Activated naive CD4-positive, alpha-beta T cell treated with anti-CD3 and anti-CD28 coated beads for 36 hours (primary cell): ENCODE measurements around the gene RPL36A. TPM values are rescaled to one million over a fixed set of nuclear protein-coding genes. Genes with fewer than 3 reads are reported as not detected.

Experiments
- CTCF ChIA-PET: fragments of 350-600 bp; sonication (Branson Sonifier 250); formaldehyde crosslinking; loops from one replicate; lab custom pipeline; 2021; ENCODE audit warnings: antibody characterized with exemption; lab: Charles Lee
- DNase-seq: peaks from one replicate; pipeline ENCODE4 v3.0.0-alpha.2; 2020
- H3K27ac Mint-ChIP-seq: one replicate; pipeline ENCODE4 v1.8.0; 2021; ENCODE audit warnings: mild to moderate bottlenecking, mixed read lengths
- H3K27me3 Mint-ChIP-seq: one replicate; pipeline ENCODE4 v1.8.0; 2021; ENCODE audit warnings: low read depth, mixed read lengths
- H3K36me3 Mint-ChIP-seq: one replicate; pipeline ENCODE4 v1.8.0; 2021; ENCODE audit warnings: low read depth, mixed read lengths
- H3K4me1 Mint-ChIP-seq: one replicate; pipeline ENCODE4 v1.8.0; 2021; ENCODE audit warnings: low read depth, mixed read lengths
- H3K4me3 Mint-ChIP-seq: one replicate; pipeline ENCODE4 v1.8.0; 2021; ENCODE audit warnings: mild to moderate bottlenecking, moderate library complexity, mixed read lengths
- H3K9me3 Mint-ChIP-seq: one replicate; pipeline ENCODE4 v1.8.0; 2021; ENCODE audit warnings: mixed read lengths
- intact Hi-C: fragments of 100-400 bp; cut with micrococcal nuclease; formaldehyde crosslinking; loops from one replicate; pipeline ENCODE4 v1.15.1; 2023
- total RNA-seq, 2 experiments: library from RNA; stranded (reverse); gene quantifications; one replicate each; pipeline ENCODE4 v1.2.3, GENCODE V29; 2021

Gene RPL36A
- total RNA-seq, 2 experiments from 2014 or later, result 446 to 500 TPM

DNA sequence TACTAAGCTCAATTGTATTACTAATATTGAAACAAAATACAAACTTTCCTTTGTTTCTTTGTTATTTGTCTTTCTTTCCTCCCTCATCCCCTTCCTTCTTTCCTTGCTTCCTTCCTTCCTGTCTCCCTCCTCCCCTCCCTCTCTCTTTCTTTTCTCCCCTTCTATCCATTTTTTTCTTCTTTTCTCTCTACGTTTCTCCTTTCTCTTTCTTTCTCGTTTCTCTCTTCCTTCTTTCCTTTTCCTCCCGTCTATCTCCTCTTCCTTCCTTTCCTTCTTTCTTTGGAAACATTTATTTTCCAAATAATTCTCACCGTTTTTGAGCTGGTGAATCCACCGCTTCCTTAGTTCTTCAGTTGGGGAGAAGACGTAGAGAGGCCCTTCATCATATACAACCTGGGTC is 21.1 kb upstream of the RPL36A start:
- Mint-ChIP-seq H3K4me3 (no peak overlapping the region), H3K27me3 (no peaks in the 10 kb centered on the region), H3K4me1 (no peaks in the 10 kb centered on the region), H3K27ac (no peak overlapping the region), H3K36me3 (no peaks in the 10 kb centered on the region), H3K9me3 (no peaks in the 10 kb centered on the region)
- DNase-seq, result no peak
- intact Hi-C loops, result no loop called here
- CTCF ChIA-PET, result no interaction called here

DNA sequence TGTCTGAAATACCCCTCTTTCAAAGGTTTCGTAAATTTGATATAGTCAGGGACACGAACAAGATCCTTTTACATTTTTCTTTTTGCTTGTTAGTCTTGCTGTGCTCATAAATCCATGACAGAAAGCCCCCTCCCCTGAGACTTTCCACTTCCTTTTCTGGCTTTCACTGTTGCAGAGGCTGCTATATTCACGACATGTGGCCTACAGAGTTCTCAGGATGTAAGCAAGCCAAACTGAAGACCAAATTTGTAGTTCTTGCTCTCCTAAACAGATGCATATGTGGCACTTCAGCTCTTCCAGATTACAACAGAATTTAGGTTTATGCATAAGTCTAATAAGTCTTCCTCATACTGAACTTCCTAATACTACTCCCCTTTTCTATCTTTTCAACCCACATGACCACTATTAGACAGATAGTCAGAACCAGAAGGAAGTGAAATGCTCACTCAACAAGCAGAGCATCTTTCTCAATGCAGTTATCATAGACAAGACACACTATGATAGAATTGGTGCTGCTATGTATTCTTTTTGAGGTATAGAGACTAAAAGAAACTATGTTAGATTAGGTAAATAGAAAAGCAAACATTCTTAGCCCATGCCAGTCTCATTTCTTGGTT is 19.8 kb upstream of the RPL36A start:
- Mint-ChIP-seq H3K36me3 (no peaks in the 10 kb centered on the region), H3K4me3 (no peak overlapping the region), H3K27ac (no peak overlapping the region), H3K9me3 (no peaks in the 10 kb centered on the region), H3K27me3 (no peaks in the 10 kb centered on the region), H3K4me1 (no peaks in the 10 kb centered on the region)
- intact Hi-C loops, result no loop called here
- DNase-seq, result no peak
- CTCF ChIA-PET, result no interaction called here

DNA sequence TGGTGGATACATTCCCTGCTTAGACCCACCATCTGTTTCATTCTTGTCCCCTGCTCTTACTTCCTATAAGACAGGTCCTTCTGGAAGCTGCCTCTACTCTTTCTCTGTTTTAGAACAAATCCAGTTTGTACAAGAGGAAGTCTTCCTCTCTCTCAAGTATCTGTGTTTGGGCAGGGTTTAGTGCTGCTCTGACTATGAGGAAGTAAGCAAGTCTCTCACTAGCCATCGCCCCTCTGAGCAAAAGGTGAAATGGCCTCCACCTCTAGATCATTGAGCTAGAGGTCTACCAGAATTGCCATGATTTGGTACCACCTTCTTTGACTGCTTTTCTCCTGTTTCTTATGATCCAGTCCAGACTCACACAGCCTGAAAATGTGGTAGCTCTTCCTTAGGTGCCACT is 13.3 kb upstream of the RPL36A start:
- Mint-ChIP-seq H3K4me3 (no peak overlapping the region), H3K27me3 (no peaks in the 10 kb centered on the region), H3K27ac (no peak overlapping the region), H3K9me3 (no peaks in the 10 kb centered on the region), H3K4me1 (no peaks in the 10 kb centered on the region), H3K36me3 (no peaks in the 10 kb centered on the region)
- intact Hi-C loops, result no loop called here
- no peak for DNase-seq
- CTCF ChIA-PET, result no interaction called here

DNA sequence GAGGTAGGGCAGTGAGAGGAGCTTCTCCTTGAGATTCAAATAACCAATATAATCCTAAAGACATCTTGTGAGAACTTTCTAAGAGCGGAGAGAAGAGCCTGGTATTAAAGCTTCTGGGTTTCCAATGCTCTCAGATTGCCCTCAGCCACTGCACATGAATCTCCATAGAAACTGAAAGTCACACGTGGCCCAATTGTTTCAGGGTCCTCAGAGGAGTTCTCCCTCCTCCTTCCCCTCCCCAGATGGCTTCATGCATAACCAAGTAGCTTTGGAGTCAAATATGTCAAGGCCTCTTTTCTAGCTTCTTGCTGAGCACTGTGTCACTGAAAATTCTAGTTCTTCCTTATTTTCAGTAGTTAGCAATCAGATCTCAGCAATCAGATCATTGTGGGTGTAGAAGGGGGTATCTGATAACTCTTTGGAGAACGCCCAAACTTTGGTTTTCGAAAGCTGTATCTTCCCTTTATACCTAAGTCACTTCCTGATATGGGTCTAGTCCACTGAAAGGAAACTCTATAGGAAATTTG is 7.1 kb upstream of the RPL36A start:
- no peaks in the 10 kb centered on the region for H3K27me3 Mint-ChIP-seq

DNA sequence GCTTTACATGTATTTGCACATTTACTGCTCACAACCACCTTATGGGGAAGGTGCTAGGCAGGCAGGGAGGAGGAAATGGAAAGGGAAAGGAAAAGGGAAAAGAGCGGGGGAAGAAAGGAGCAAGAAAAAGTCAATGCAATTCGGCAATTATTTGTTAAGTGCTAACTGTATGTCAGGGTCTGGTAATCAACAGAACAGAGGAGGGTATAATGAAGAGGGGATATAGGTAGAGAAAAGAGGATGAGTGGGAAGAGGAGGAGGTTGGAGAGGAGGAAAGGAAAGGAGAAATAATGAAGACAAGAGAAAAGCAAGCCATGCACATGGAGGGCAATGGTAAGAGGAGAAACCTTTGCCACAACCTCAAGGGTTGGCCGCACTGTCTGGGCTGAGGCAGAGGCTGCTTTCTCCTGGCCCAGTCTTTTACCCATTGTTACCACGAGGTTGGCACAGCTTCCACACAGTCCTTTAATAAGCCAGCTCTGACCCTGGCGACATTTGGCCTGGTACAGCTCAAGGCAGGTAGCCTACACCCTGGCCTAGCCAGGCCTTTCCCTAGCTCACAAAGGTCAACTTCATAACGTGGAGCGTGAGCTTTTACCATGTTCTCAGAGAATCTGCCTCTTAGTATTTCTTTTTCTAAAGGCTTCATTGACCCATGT is 5.7 kb upstream of the RPL36A start:
- CTCF ChIA-PET, result interaction anchor here (0.6 kb wide), 1 partner anchor 26 kb away, joined by 5 read pairs; no protein-coding TSS in a partner anchor
- no peak overlapping the region for H3K4me3 Mint-ChIP-seq
- H3K27me3 Mint-ChIP-seq, result no peaks in the 10 kb centered on the region
- H3K36me3 Mint-ChIP-seq, result no peaks in the 10 kb centered on the region
- intact Hi-C loops, result no loop called here
- DNase-seq, result no peak
- no peaks in the 10 kb centered on the region for H3K4me1 Mint-ChIP-seq
- no peaks in the 10 kb centered on the region for H3K9me3 Mint-ChIP-seq
- no peak overlapping the region for H3K27ac Mint-ChIP-seq

More for the DNA sequence above, 7.1 kb upstream of the RPL36A start:
- H3K36me3 Mint-ChIP-seq, result no peaks in the 10 kb centered on the region
- H3K27ac Mint-ChIP-seq, result no peak overlapping the region
- intact Hi-C loops, result no loop called here
- CTCF ChIA-PET, result interaction anchor here (0.6 kb wide), 1 partner anchor 28 kb away, joined by 3 read pairs; no protein-coding TSS in a partner anchor
- no peaks in the 10 kb centered on the region for H3K9me3 Mint-ChIP-seq
- DNase-seq, result no peak
- H3K4me1 Mint-ChIP-seq, result no peaks in the 10 kb centered on the region
- no peak overlapping the region for H3K4me3 Mint-ChIP-seq

DNA sequence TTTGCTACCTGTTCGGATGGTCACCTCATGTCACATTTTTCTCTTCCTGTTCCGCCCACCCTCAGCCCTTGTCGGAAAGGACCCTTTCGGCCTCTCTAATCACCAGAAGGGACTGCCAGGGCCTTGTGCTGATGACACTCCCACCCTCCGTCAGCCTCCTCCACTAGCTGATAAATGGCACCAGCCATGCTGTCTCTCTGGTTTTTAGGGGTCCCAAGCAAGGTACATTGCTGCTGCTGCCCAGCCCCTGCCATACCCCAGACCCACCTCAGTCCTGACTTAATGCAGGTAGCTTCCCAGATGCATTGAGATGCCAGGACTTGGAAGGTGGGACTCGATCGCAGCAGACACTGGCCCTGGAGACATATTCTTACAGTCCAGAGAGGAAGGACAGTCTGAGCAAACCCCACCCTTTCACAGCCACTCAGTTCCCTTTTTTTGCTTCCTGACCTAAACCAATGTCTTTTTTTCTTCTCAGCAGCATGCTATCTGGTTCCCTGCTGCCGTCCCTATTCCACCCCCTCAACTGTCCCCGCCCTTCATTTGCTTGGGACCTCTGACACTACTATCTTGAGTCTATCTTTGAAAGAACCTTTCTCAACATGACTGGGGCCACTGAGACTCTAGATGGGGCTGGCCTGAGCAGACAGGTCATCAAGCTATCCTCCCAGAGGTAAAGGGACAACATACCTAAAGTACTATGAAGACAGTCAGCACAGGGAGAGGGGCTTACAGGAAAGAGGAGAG is 4.8 kb upstream of the RPL36A start, which contains the start of gene BTK:
BTK (minus strand) TSS at position 397 of the 747 bp plus-strand sequence. CDS start 10,907 bp downstream, outside the sequence.
- peaks cover 2% of the 10 kb centered on the region for H3K36me3 Mint-ChIP-seq
- DNase-seq, result no peak
- H3K9me3 Mint-ChIP-seq, result no peaks in the 10 kb centered on the region
- H3K27me3 Mint-ChIP-seq, result no peaks in the 10 kb centered on the region
- intact Hi-C loops, result no loop called here
- CTCF ChIA-PET, result interaction anchor here (0.6 kb wide), 1 partner anchor 26 kb away, joined by 5 read pairs; no protein-coding TSS in a partner anchor
- no peaks in the 10 kb centered on the region for H3K4me1 Mint-ChIP-seq
- no peak within 1 kb of the TSS for H3K4me3 Mint-ChIP-seq
- no peak within 1 kb of the TSS for H3K27ac Mint-ChIP-seq

DNA sequence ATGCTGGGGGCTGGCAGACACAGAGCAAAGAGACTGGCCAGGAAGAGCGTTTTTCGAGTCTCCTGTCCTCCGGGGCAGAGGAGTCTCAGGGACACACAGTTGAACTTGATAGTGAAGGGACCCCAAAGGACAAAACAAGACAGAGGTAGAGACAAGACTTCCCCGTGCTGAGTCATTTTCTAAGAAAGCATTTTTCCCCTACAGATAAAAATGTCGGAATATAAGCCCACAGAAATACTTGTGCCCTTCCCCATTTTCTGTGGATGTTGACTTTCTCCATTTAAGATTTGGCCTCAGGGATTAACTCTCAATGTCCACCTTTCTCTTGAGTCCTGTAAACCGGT is 4.3 kb upstream of the RPL36A start:
- Mint-ChIP-seq H3K36me3 (peaks cover 7% of the 10 kb centered on the region), H3K4me1 (no peaks in the 10 kb centered on the region), H3K4me3 (no peak overlapping the region), H3K9me3 (no peaks in the 10 kb centered on the region), H3K27me3 (no peaks in the 10 kb centered on the region), H3K27ac (no peak overlapping the region)
- no peak for DNase-seq
- intact Hi-C loops, result no loop called here
- CTCF ChIA-PET, result no interaction called here

DNA sequence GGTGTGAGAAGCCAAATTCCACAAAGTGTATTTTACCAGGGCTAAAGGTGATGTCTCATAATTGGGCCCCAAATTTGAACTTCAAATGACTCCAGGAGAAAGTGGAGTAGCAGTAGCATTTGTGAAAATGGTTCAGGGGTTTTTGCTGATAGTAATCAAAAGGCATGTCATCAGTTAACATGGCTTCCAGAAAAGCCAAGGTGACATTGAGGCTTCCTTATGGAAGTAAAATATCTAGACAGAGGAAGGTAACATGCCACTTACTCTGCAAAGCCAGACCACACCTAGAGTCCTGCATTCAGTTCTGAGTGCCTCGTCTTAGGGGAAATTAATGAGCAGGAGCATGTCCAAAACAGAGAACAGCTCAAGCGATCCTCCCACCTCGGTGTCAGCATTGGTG is 2.2 kb upstream of the RPL36A start:
- no peaks in the 10 kb centered on the region for H3K9me3 Mint-ChIP-seq
- CTCF ChIA-PET, result no interaction called here
- H3K4me3 Mint-ChIP-seq, result no peak overlapping the region
- intact Hi-C loops, result no loop called here
- H3K27ac Mint-ChIP-seq, result no peak overlapping the region
- peaks cover 26% of the 10 kb centered on the region for H3K36me3 Mint-ChIP-seq
- no peaks in the 10 kb centered on the region for H3K27me3 Mint-ChIP-seq
- H3K4me1 Mint-ChIP-seq, result peaks cover 13% of the 10 kb centered on the region
- DNase-seq, result no peak

DNA sequence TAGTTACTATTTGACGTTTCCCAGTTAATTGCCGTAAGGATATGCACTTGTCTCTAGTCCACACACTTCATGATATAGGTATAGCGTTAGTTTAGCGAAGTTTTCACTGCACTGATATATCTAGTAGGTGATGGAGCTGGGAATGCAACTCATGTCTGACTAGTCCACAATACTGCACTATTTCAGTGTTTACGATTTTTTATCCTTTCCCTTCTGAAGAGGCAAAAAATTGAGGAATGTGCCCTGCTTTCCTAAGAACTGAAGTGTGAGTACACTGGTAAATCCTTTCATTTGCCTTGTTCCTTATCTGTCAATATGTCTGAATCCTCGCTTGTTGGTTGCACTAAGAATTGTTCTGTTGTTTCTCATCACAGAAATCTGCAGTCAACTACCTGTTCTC is 1.0 kb downstream of the RPL36A start:
- CTCF ChIA-PET, result interaction anchor here (2.3 kb wide), 1 partner anchor 11 kb away, joined by 5 read pairs; no protein-coding TSS in a partner anchor
- H3K9me3 Mint-ChIP-seq, result no peaks in the 10 kb centered on the region
- peaks cover 18% of the 10 kb centered on the region for H3K4me1 Mint-ChIP-seq
- peaks cover 39% of the 10 kb centered on the region for H3K36me3 Mint-ChIP-seq
- DNase-seq, result no peak
- H3K27ac Mint-ChIP-seq, result peak overlapping the region; percentile 94
- intact Hi-C loops, result loop anchor here (5.0 kb wide), 3 partner anchors 295 to 560 kb away; partner anchors contain the start of genes CENPI and TRMT2B
- peak overlapping the region; percentile 93 for H3K4me3 Mint-ChIP-seq
- H3K27me3 Mint-ChIP-seq, result no peaks in the 10 kb centered on the region

DNA sequence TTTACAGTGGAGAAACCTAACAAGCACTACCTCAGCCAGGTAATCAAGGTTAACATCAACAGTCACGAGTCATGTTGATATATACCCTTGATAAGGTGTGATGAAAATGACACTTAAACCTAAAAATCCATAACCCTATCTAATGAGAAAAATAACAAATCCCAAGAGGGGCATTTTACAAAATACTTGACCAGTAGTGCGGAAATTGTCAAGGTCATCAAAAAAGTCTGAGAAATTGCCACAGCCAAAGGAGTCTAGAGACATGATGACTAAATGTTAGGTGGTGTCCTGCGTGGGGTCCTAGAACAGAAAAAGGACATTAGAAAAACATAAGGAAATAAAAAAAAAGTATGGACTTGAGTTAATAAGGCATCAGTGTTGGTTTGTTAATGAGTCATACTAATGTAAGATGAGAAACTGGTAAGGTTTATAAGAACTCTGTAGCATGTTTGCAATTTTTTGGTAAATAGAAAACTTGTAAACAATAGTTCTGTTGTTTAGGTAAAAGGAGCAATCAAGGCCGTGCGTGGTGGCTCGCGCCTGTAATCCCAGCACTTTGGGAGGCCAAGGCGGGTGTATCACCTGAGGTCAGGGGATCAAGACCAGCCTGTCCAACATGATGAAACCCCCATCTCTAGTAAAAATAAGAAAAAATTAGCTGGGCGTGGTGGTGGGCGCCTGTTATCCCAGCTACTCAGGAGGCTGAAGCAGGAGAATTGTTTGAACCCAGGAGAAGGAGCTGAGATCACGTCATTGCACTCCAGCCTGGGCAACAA is 2.9 kb downstream of the RPL36A start:
- no peak for DNase-seq
- Mint-ChIP-seq H3K27ac (peak overlapping the region; percentile 76), H3K27me3 (no peaks in the 10 kb centered on the region), H3K9me3 (no peaks in the 10 kb centered on the region), H3K4me3 (peak overlapping the region; percentile 93), H3K4me1 (peaks cover 18% of the 10 kb centered on the region), H3K36me3 (peaks cover 39% of the 10 kb centered on the region)
- CTCF ChIA-PET, result no interaction called here
- intact Hi-C loops, result loop anchor here (5.0 kb wide), 3 partner anchors 296 to 561 kb away; partner anchors contain the start of genes CENPI and TRMT2B

DNA sequence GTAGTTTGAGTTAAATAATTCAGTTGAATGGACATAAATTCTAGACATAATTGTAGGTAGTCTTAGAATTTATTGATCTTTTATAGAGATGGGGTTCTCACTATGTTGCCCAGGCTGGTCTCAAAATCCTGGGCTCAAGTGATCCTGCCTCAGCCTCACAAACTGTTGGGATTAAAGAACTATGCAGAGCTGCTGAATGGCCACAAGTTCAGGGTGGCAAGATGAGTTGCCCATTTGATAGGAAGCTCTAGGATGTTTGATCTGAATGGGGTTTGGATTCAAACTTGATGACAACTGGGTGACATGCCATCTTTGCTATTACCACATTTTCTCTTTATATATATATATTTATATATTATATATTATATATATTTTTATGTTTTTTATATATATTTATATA is 3.6 kb downstream of the RPL36A start:
- CTCF ChIA-PET, result no interaction called here
- Mint-ChIP-seq H3K4me1 (peaks cover 18% of the 10 kb centered on the region), H3K36me3 (peaks cover 39% of the 10 kb centered on the region), H3K27ac (peak overlapping the region; percentile 76), H3K27me3 (no peaks in the 10 kb centered on the region), H3K4me3 (peak overlapping the region; percentile 93), H3K9me3 (no peaks in the 10 kb centered on the region)
- no peak for DNase-seq
- intact Hi-C loops, result loop anchor here (5.0 kb wide), 3 partner anchors 297 to 562 kb away; partner anchors contain the start of genes CENPI and TRMT2B
